Loucy (cell line): ENCODE measurements around the gene CD180.

Experiments used
- CTCF ChIP-seq: fragments of 200-600 bp; sonication (generic); conservative IDR thresholded peaks from 2 replicates; pipeline ENCODE4 v1.5.1; 2014; ENCODE audit warnings: mild to moderate bottlenecking, antibody characterized with exemption, low read length
- EZH2phosphoT487 ChIP-seq: fragments of 200-600 bp; IDR thresholded peaks from 2 replicates; pipeline ENCODE4 v1.6.1; 2018; ENCODE audit warnings: antibody characterized with exemption, mild to moderate bottlenecking, moderate library complexity, borderline replicate concordance

GRCh38 chr5:67221487-67222242, 25.1 kb upstream of the CD180 start:
- TF ChIP-seq CTCF (no peak), EZH2phosphoT487 (no peak)
